GM21737 (cell line): ENCODE results near the gene DCST1.

Source experiments
- ATAC-seq: cut with Tn5 transposase; IDR thresholded peaks from one replicate; pipeline ENCODE4 v1.9.1; 2021; ENCODE audit warnings: mild to moderate bottlenecking, moderate library complexity; ENCODE audit not compliant: unreplicated experiment

The DCST1 gene

DNA sequence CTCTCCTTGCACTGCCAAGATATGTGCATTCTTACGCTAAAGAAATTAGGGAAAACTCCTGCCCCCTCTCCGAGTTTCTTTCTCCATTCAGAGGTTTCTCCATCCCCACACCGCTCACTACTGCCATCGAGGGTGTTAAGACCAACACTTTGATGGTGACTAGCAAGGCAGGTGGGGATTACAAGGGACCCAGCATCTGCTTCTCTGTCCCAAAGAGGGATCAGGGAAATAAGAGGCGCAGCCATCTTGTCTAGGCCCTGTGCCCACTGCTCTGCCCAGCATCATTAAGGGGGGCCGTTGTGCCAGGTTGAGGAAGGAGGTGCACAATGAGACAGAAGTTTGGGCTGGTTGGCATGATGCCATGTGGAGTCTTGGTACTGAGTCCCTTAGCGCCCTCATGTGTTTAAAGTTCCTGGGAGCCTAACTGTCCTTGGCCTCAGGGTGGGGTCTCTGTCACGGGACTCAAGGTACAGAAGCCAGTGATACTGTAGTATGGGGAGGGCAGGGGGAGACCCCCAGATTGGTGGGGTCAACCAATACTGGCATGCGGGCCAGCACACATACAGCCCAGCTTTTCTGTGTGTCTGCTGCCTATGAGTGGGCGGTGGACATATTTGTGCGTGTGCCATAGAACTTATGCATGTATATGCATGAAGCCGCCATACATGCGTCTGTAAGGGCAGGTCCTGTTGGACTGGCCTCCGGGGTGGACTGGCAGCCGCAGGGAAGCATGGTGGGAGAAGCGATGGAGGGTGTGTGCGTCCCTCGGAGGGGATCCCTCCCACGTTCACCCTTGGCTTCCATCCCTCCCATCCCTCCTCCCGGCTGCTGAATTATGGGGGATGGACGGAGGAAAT is 50.5 kb downstream of the DCST1 start:
- peak; percentile 6 for ATAC-seq

DNA sequence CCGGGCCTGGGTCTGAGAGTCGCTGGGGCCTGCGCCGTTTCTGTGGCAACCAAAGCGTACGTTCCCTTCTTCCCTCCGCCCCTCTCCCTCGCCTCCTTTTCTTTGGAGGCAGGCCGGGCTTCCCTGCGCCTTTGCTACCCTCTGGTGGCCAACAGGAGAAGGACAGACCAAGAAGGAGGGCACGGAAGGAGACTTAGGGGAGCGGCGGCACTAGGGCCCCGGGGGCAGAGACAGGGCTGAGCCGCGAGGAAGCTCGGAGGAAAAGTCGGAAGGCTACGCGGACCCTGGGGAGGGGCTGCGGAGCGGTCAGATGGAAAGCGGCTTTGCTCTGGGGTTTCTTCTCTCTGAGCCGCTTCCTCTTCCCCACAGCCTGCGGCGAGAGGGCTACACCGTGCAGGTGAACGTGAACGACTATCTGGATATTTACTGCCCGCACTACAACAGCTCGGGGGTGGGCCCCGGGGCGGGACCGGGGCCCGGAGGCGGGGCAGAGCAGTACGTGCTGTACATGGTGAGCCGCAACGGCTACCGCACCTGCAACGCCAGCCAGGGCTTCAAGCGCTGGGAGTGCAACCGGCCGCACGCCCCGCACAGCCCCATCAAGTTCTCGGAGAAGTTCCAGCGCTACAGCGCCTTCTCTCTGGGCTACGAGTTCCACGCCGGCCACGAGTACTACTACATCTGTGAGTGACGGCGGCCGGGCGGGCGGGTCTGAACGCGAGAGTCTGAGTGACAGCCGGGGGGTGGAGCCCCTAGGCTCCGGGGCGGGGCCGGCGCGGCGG is 51.3 kb downstream of the DCST1 start:
- peak; percentile 73 for ATAC-seq

- peak; percentile 5 for ATAC-seq
Observed at GRCh38 chr1:155085504-155086127, 52.0 kb downstream of the DCST1 start.

DNA sequence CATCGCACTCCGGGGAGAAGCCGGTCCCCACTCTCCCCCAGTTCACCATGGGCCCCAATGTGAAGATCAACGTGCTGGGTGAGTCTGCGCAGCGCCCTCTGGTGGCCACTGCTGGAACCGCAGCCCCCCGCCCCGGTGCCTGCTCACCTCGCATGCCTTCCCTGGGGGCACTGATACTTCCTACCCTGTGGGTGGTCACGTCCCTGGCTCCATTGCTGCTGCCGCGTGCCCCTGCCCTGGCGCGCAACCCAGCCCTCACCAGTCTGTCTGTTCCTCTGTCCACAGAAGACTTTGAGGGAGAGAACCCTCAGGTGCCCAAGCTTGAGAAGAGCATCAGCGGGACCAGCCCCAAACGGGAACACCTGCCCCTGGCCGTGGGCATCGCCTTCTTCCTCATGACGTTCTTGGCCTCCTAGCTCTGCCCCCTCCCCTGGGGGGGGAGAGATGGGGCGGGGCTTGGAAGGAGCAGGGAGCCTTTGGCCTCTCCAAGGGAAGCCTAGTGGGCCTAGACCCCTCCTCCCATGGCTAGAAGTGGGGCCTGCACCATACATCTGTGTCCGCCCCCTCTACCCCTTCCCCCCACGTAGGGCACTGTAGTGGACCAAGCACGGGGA is 52.6 kb downstream of the DCST1 start:
- ATAC-seq: no peak

GRCh38 chr1:155086856-155087535 is 53.4 kb downstream of the DCST1 start:
- ATAC-seq: no peak

DNA sequence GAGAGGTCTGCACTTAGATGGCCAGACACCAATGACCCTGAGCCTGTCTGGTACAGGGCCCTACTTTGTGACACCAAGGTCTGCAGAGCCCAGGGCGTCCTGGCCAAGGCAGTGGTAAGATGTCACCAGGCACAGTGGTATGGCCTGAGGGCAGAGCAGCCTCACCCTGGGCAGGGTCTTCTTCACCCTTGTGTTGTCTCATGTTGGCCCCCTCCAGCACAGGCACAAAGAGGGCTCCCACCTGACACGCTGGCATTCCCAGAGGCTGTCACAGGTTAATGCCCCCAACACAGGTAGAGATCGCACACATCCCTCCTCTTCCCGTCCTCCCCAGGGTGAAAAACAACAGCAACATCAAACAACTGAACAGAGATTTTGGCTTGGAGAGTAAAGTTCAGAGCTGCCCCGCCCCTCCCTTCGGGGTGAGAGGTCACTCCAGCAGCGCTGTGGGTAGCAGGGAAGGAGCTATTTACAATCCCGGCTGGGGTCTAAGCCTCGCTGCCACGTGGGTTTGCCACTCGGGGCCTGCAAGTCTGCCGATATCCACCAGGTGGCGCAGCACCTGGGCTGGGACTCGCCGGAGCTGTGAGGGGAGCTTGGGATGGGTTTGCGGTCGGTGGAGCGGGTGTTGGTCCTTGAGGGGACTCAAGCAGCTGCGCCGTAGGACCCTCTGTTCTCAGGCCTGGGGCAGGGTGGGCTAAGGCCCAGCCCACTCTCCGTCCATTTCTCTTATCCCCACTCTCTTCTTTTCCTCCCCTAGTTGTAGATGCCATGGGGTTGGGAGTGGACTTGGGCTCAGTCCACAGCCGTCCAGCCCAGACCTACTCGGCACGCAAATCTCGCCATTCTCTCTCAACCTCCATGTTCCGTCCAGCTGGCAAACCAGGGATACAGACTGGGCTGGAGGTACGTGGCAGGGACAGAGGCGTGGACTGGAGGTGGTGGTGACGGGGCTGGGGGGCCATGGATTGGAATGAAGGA is 57.7 kb downstream of the DCST1 start:
- no peak for ATAC-seq

GRCh38 chr1:155092131-155092530 is 58.5 kb downstream of the DCST1 start:
- ATAC-seq: no peak

DNA sequence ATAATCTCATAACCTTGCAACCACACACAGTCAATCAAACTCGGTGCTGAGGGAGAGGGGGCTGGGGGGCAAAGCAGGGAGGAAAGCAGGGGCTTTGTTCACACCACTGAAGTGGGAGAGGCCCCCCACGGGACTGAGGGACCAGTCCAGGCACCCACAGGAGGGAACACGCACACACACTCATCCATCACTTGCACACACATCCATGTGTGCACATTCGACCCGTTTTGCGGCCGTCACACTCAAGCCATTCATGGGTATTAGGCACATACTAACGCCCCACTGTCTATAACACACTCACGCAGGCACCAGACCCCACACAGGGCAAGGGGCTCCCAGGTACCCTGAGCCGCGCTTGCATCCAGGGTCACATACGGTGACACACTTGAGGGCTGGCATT is 59.0 kb downstream of the DCST1 start:
- no peak for ATAC-seq

- ATAC-seq: no peak
Observed at GRCh38 chr1:155093911-155094621, 60.4 kb downstream of the DCST1 start.

- ATAC-seq: no peak
Observed at GRCh38 chr1:155094622-155094948, 61.0 kb downstream of the DCST1 start.

DNA sequence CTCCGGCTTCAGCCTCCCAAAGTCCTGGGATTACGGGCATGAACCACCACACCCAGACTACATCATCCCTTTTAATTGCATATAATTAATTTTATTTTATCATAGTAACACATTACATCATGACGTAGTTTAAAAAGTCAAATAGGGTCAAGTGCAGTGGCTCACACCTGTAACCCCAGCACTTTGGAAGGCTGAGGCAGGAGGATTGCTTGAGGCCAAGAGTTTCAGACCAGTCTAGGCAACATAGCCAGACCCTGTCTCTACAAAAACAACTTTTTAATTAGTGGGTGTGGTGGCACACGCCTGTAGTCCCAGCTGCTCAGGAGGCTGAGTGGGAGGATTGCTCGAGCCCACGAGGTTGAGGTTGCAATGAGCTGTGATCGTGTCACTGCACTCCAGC is 65.7 kb downstream of the DCST1 start:
- no peak for ATAC-seq
